Muscle of arm (tissue), 12 donors: ENCODE data around the gene HOXA10. TPM values are rescaled to one million over a fixed set of nuclear protein-coding genes. Genes with fewer than 3 reads are reported as not detected.

Source experiments
- polyA plus RNA-seq, 12 donors: library from polyadenylated mRNA; unstranded; fragments of 120-200 nt; gene quantifications; one replicate each; pipeline ENCODE4 v1.2.1, GENCODE V29; 2013; ENCODE audit not compliant: insufficient read length in 12 of 12

HOXA10 gene
- polyA plus RNA-seq, 12 donors = 19.4 to 41.0 (median 28.5) TPM; not detected in 1

Other genes with a start within 250 kb of the HOXA10 start
- gene HOXA1, start 78.3 kb downstream of the HOXA10 start, polyA plus RNA-seq = 1 to 10 TPM in 6 of 12 donors, under 1 TPM in 4, not detected in 2; 0.35 to 1.6 (median 1.1) TPM
- 1 to 10 TPM in 11 of 12 donors, not detected in 1; 1.9 to 10.0 (median 3.7) TPM for gene HOXA2, start 71.6 kb downstream of the HOXA10 start, polyA plus RNA-seq
- 10 to 100 TPM in 11 of 12 donors, not detected in 1; 15.4 to 32.6 (median 27.3) TPM for gene HOXA4, start 43.6 kb downstream of the HOXA10 start, polyA plus RNA-seq
- gene HOXA5, start 30.6 kb downstream of the HOXA10 start, polyA plus RNA-seq = 10 to 100 TPM in 11 of 12 donors, not detected in 1; 11.3 to 35.3 (median 17.6) TPM
- gene HOXA6, start 26.5 kb downstream of the HOXA10 start, polyA plus RNA-seq = 10 to 100 TPM in 2 of 12 donors, 1 to 10 TPM in 9, not detected in 1; 4.1 to 14.4 (median 6.8) TPM
- 10 to 100 TPM in 7 of 12 donors, 1 to 10 TPM in 4, not detected in 1; 6.8 to 48.8 (median 12.9) TPM for gene HOXA3, start 21.7 kb downstream of the HOXA10 start, polyA plus RNA-seq
- 10 to 100 TPM in 11 of 12 donors, not detected in 1; 12.0 to 26.8 (median 17.3) TPM for gene HOXA7, start 17.6 kb downstream of the HOXA10 start, polyA plus RNA-seq
- gene HOXA9, start 8.8 kb downstream of the HOXA10 start, polyA plus RNA-seq = 10 to 100 TPM in 11 of 12 donors, not detected in 1; 21.7 to 48.1 (median 29.8) TPM
- 10 to 100 TPM in 1 of 12 donors, 1 to 10 TPM in 9, under 1 TPM in 1, not detected in 1; 0.58 to 10.1 (median 2.2) TPM for gene HOXA11, start 10.9 kb upstream of the HOXA10 start, polyA plus RNA-seq
- 1 to 10 TPM in 2 of 12 donors, under 1 TPM in 7, not detected in 3; 0.07 to 8.1 (median 0.45) TPM for gene HOXA13, start 25.8 kb upstream of the HOXA10 start, polyA plus RNA-seq
- gene EVX1, start 68.5 kb upstream of the HOXA10 start, polyA plus RNA-seq = under 1 TPM in 1 of 12 donors, not detected in 11; 0.06 TPM